Activated CD4-positive, alpha-beta T cell treated with anti-CD3 and anti-CD28 coated beads for 48 hours (primary cell): ENCODE measurements around the gene TMEM52B.

Source experiments
- DNase-seq: peaks from one replicate; pipeline ENCODE4 v3.0.0-alpha.2; 2020

TMEM52B gene

GRCh38 chr12:10178821-10179220 lies at the start of gene TMEM52B:
Gene TMEM52B (plus strand): TSS chr12:10179032. CDS start chr12:10179575, 543 bp downstream.
- no peak for DNase-seq

DNA sequence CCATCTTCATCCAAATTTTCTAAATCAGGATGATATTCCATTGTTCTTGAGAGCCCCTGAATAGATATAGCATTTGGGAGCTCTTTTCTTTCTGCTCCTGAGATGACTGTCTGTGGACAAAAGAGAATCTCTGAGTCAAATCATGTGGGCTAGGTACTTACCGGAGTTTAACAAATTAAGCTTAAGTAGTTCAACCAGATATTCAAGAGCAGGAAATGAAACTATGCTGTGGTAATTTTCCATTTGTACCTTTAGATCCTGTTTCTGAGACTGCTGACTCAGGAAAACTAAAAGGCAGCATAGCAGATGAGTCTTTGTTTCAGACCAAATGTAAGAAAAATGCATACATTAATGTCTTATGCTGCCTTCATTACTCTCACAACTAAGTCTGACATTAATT lies 48.8 kb upstream of the TMEM52B start, which contains the start of gene CLEC7A:
TSS of gene CLEC7A (minus strand) at position 158 of the 400 bp plus-strand sequence. CDS start at position 41, 117 bp downstream.
- DNase-seq: no peak

- no peak for DNase-seq
These were observed 47.6 kb upstream of the TMEM52B start for GRCh38 chr12:10131111-10131690.

DNA sequence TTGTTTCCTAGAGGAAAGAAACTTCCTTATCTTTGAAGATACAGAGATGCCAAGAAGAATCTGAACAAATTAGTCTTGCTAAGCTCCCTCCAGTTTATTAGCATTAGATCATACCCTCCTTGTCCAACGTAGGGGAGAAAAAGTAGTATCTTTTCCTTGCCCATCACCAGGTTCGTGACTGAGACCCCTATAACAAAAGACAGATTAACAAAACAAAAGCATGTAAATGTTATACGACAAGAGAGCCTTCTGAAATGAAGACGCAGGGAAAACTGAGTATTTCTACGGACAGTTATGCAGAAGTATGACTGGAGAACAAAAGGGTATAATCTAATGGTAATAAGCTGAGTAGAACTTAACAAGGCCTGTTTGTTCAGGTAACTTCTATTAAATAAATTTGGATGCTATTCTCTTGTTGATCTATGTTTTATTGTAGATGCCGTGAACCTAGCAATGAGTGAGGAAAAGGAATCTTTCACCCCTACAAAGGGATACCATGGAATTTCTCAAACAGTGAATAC lies 45.9 kb upstream of the TMEM52B start:
- DNase-seq: no peak

DNA sequence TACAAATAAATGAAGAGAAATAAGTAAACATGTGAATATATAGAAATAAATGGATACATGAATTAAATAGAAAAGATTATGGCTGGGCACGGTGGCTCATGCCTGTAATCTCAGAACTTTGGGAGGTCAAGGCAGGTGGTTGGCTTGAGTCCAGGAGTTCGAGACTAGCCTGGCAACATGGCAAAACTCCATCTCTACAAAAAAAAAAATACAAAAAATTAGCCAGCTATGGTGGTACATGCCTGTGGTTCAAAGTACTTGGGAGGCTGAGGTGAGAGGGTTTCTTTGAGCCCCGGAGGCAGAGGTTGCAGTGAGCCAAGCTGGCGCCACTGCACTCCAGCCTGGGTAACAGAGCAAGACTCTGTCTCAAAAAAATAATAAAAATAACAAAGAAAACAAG lies 43.7 kb upstream of the TMEM52B start:
- DNase-seq: no peak

DNA sequence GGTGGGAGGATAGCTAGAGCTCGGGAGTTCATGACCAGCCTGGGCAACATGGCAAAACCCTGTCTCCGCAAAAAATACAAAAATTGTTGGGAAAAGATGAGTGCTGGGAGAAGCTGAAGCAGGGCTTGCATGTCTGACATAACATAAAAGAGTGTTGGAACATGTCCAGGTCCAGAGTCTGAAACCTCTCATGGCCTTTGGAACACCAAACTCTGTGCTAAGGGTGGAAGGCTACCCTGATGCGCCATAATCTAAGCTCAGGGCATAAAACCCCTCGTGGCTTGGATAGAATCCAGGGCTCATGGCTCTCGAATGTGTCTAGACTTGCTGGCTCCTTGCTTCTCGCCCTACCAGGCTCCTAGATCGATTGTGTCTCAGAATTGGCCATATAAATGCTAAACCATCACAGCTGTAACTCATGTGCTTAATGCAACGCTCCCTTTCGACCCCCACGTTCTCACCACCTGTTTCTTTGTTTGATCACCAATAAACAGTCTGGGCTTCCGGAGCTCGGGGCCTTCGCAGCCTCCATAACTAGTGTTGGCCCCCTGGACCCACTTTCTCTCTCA lies 42.1 kb upstream of the TMEM52B start:
- DNase-seq: no peak

DNA sequence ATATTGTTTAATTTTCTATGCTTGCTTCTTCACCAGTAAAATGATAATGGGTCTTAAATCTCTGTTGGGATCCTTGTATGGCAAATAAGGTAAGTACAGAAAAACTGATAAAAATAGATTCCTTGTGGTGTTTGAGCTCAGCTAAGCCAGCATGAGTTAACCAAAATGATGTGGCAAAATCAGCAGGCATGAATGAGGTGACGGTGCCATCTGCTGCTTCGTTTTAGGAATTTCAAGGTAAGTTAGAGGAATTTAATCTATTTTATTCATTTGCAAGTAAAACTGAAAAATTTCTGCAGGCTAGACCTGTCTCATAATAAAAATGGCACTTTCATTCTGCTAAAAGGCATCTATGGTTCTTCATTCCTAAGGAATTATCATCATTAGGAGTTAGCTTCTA lies 38.8 kb upstream of the TMEM52B start:
- DNase-seq: peak; percentile 48

GRCh38 chr12:10142976-10143589 lies 35.7 kb upstream of the TMEM52B start:
- DNase-seq: no peak

GRCh38 chr12:10147714-10148403 lies 31.0 kb upstream of the TMEM52B start:
- DNase-seq: no peak

GRCh38 chr12:10151621-10152020 lies 27.2 kb upstream of the TMEM52B start:
- DNase-seq: no peak

DNA sequence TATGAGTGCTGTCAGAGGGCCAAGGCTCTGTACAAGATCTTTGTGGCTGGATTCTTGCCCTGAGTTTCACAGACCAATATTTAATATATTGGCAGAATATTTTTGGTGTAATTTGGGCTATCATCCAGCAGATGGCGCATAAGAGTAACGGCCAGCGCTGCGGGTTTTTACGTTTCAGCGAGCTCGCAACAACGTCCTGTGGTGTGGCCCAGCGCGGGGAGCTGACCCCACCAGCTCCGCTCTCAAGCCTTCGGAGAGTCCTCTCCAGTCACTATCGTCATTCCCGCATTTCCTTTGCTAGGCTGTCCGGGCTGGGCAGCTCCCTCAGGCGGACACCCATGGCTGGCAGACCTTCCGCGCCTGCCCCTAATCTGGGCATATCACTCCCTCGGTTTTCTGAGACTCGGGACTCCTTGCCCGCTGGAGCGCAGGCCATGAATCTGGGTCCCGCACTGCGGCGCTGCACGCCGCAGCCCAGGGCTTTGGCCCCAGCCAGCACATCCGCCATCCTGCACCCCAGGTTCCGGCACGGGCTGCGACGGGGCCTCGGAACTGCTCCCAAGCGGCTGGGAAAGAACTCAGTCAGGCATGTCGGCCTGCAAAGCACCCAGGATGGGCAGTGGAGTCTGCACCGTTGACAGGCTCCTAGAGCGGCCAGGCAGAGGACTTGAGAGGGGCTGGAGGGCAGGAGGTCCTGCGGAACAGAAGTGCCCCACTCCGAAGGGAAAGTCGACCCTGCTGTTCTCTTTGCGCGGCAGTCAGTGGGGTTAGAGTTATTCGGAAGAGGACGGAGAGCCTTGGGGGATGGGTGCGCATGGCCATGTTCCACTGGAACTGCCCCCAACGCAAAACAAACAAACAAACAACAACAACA lies 25.3 kb upstream of the TMEM52B start:
- peak; percentile 62 for DNase-seq

DNA sequence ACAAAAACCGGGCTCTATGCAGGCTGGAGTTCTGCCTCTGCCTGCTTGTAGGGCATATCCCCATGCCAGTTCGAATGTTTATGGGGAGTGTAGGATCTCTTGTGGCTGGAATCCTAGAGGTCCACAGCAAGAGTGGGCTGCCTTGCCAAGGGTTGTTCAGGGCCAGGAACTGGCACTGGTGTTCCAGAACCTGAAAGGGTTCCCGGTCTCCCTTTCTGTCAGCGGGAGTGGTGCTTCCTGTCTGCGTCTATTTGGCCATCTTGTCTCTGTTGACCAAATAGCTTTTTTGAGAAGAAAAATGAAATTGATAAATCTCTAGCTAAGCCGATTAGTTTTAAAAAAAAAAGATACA lies 24.7 kb upstream of the TMEM52B start:
- no peak for DNase-seq

DNA sequence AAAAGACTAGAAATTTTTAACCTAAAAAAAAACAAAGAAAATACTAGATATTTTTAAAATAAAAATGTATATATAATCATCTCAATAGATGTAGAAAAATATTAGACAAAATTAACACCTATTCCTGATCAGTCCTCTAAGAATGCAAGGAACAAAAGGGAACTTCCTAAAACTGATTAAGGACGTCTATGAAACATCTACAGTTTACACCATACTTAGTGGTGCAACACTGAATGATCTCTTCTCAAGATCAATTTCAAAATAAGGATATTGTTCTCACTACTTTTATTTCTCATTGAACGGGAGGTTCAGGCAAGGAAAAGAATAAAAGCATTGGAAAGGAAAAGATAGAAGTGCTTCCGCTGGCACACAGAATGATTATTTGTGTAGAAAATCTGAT lies 22.9 kb upstream of the TMEM52B start:
- DNase-seq: no peak

DNA sequence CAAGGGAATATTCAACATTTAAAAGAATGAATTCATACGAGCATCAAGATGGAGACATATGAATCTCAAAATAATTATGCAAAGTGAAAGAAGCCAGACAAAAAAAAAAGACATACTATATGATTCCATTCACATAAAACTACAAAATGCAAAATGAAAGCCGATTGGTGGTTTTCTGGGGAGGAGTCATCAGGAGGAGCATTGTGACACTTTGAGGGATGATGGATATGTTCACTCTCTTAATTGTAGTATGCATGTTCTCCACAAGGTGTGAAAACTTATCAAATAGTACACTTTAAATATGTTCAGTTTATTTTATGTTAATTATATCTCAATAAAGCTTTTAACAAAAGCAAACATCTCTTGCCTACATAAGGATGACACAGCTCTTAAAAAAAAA lies 20.4 kb upstream of the TMEM52B start:
- no peak for DNase-seq

GRCh38 chr12:10159280-10159679 lies 19.6 kb upstream of the TMEM52B start:
- no peak for DNase-seq

DNA sequence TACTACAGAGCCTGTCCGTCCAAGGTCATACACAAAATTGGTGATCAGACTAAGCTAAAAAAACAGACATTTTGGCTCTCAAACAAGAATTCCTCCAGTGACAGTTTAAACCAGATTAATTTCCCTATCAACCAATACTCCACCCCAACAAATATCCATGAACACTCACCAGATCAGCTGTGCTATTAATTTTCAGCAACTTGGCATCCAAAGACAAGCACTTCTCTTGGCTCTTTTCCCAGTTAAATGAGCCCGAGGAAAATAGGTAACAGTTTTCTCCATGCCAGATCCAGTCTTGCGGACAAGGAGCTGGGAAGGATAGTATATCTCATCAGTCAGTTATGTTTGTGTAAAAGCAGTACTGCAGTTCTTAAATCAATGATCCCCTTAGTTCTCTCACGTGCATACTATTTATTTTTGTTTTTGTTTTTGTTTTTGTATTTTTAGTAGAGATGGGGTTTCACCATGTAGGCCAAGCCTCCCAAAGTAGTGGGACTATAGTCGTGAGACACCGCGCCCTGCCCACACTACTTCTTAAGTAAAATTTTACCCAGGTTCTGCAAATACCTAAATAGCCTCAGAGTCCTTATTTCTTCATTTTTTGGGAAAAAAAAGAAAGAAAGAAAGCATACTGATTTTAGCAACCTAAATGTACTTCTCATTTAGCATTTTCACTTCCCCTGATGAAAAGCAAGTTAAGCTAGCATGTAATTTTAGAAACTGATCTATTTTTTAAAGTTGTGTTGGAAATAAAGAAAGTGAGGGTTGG lies 18.0 kb upstream of the TMEM52B start:
- no peak for DNase-seq

DNA sequence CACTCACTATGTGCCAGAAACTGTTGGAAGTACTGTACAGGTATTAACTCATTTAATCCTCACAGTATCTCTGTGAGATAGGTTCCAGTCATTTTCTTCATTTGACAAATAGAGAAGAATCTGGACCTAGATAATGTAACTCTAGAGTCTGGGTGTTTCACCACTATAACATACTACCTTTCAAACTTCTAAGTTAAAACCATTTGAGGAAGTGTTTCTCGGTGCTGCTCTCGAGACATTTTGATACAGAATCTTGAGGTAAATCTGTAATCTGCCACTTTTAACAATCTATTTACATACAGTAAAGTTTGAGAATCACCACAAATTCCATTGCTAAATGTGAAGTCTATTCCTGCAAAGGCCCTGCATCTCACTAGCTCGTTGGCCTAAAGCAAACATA lies 15.7 kb upstream of the TMEM52B start:
- no peak for DNase-seq

DNA sequence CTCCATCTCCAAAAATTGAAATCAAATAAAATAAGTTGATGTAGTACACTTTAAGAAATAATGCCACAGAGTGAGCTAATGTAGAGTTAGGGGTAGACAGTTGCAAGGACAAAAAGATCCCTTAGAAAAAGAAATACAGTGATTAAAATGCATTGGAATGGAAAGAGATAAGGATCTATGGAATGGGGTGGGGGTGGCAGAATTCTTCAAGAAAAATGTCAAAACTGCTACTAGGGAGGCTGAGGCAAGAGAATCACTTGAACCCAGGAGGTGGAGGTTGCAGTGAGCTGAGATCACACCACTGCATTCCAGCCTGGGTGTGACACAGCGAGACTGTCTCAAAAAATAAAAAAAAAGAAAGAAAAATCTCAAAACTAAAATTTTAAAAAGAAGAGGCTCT lies 13.4 kb upstream of the TMEM52B start:
- no peak for DNase-seq

DNA sequence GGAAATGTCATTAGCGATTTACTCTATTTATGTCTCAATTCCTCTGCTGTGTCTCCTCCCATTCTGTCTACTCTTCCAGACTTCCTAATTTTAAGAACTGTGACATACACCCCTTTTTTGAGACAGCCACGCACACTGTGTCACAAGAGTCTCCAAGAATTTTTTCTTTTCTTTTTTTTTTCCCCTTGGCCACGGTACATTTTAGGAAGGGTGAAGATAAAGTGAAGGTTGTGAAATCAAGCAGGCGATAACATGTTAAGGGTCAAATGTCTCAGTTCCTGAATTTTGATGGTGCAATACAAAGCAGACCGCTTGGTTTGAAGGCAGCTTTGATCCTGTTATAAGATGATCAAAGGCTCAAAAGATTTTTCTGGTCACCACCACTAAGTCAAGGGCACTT lies 11.2 kb upstream of the TMEM52B start:
- no peak for DNase-seq

- no peak for DNase-seq
These were observed 9.7 kb upstream of the TMEM52B start for GRCh38 chr12:10169104-10169503.

DNA sequence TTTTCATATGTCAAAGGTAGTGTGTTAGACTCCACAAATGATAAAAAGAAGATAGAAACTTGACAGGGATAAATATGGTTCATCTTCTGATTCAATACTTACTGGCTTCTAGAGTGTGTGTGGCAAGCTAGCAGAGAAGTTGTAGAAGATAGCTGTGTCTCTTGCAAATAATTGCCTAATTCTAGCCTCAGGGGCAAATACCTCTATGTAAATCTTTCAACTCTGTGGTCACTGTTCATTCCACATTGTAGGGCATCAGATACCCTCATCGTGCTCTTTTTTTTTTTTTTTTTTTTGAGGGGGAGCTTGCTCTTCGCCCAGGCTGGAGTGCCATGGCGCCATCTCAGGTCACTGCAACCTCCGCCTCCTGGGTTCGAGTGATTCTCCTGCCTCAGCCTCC lies 8.6 kb upstream of the TMEM52B start:
- no peak for DNase-seq
